Caki2 (cell line): ENCODE results near the gene ACKR2. TPM values are rescaled to one million over a fixed set of nuclear protein-coding genes. Genes with fewer than 3 reads are reported as not detected.

Experiments
- DNase-seq: peaks from one replicate; pipeline ENCODE4 v3.0.0-alpha.2; 2015; ENCODE audit warnings: low read depth
- in situ Hi-C: cut with HindIII; loops from 2 replicates; pipeline ENCODE4 v1.10.0; 2016; ENCODE audit warnings: low sequenced_read_pairs, low pct_unique_long_range_greater_than_20kb, mixed read lengths
- total RNA-seq: library from RNA; depleted of rRNA; stranded (reverse); fragments of >200 nt; shearing (Covaris generic); gene quantifications from 2 replicates; pipeline ENCODE4 v1.2.3, GENCODE V29; 2014; ENCODE audit warnings: low replicate concordance; rRNA removed

ACKR2 gene
- 0.74 TPM in 1 of 2 replicates, not detected in the other for total RNA-seq

- no peak for DNase-seq
- in situ Hi-C loops, result no loop called here
Observed at GRCh38 chr3:42809202-42809601, at the start of gene ACKR2. ACKR2 (plus strand) TSS chr3:42809445; CDS start chr3:42864503, 55,058 bp downstream.

- in situ Hi-C loops, result no loop called here
Observed at GRCh38 chr3:42762046-42762724, 47.1 kb upstream of the ACKR2 start.

GRCh38 chr3:42763021-42763420, 46.2 kb upstream of the ACKR2 start:
- DNase-seq, result no peak
- in situ Hi-C loops, result no loop called here

More at GRCh38 chr3:42762046-42762724, 47.1 kb upstream of the ACKR2 start:
- no peak for DNase-seq

- no peak for DNase-seq
- in situ Hi-C loops, result no loop called here
Observed at GRCh38 chr3:42764115-42764514, 45.1 kb upstream of the ACKR2 start.

- DNase-seq, result no peak
- in situ Hi-C loops, result no loop called here
Observed at GRCh38 chr3:42764561-42765295, 44.5 kb upstream of the ACKR2 start.

GRCh38 chr3:42769477-42770131, 39.6 kb upstream of the ACKR2 start:
- in situ Hi-C loops, result no loop called here
- no peak for DNase-seq

- DNase-seq, result no peak
- in situ Hi-C loops, result no loop called here
Observed at GRCh38 chr3:42771271-42771670, 38.0 kb upstream of the ACKR2 start.

- peak; percentile 84 for DNase-seq
- in situ Hi-C loops, result no loop called here
Observed at GRCh38 chr3:42772670-42773408, 36.4 kb upstream of the ACKR2 start, which contains the start of gene CCDC13. CCDC13 (minus strand) TSS chr3:42773253; CDS start chr3:42758345, 14,908 bp downstream.

- DNase-seq, result no peak
- in situ Hi-C loops, result no loop called here
Observed at GRCh38 chr3:42773409-42773751, 35.9 kb upstream of the ACKR2 start.

- DNase-seq, result no peak
- in situ Hi-C loops, result no loop called here
Observed at GRCh38 chr3:42778644-42779043, 30.6 kb upstream of the ACKR2 start.

- in situ Hi-C loops, result no loop called here
- DNase-seq, result peak; percentile 10
Observed at GRCh38 chr3:42780398-42780797, 28.8 kb upstream of the ACKR2 start.

- peak; percentile 39 for DNase-seq
- in situ Hi-C loops, result no loop called here
Observed at GRCh38 chr3:42780892-42781700, 28.1 kb upstream of the ACKR2 start.

- no peak for DNase-seq
- in situ Hi-C loops, result no loop called here
Observed at GRCh38 chr3:42786212-42786611, 23.0 kb upstream of the ACKR2 start.

- DNase-seq, result no peak
- in situ Hi-C loops, result no loop called here
Observed at GRCh38 chr3:42786631-42787030, 22.6 kb upstream of the ACKR2 start.

GRCh38 chr3:42790714-42791229, 18.5 kb upstream of the ACKR2 start:
- DNase-seq, result no peak
- in situ Hi-C loops, result no loop called here

- no peak for DNase-seq
- in situ Hi-C loops, result no loop called here
Observed at GRCh38 chr3:42795621-42796181, 13.5 kb upstream of the ACKR2 start.

GRCh38 chr3:42796332-42796885, 12.8 kb upstream of the ACKR2 start:
- in situ Hi-C loops, result no loop called here
- no peak for DNase-seq
